ENCODE results near the gene THAP4.
"Not testable (repeated sequence)": the region's sequence is repeated elsewhere in the genome, so short reads cannot be mapped to it uniquely, and the experiment has no call there.

Gene THAP4

DNA sequence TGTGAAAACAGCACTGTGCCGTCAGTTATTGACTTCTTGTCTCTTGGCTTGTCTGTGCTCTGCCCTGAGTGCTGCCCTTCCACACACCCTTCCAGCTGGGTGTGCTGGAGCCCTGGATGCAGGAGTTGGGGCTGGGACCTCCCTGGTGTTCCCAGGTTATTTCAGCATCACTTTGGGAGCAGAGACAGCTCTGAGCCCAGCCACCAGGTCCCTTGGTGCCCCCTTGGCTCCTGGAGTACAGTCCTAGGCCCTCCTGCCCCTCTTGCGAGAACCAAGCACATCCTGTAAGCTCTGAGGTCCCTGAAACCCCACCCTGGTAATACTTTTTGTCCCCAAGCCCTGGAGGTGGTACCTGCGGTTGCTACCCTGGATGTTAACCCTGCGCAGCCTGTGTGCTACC is 54.2 kb downstream of the THAP4 start:
- TF ChIP-seq POLR2AphosphoS5 (IDR thresholded peaks at IDR 0.05; ENCODE audit: low read depth, low read length) (no peak), TAF1 (IDR thresholded peaks at IDR 0.05; ENCODE audit: low read depth, low read length) (no peak), SPI1 (IDR thresholded peaks at IDR 0.05; ENCODE audit: low read depth, low read length) (no peak), PAX5 (IDR thresholded peaks at IDR 0.05; ENCODE audit: insufficient read depth, low read length, severe bottlenecking) (no peak), POLR2A (IDR thresholded peaks at IDR 0.05; ENCODE audit: low read depth, low read length) (no peak), POU2F2 (IDR thresholded peaks at IDR 0.05; ENCODE audit: low read depth, low read length) (no peak)
- DNase-seq (ENCODE audit: insufficient read length, low spot score) (no peak), FAIRE-seq (no peak)

DNA sequence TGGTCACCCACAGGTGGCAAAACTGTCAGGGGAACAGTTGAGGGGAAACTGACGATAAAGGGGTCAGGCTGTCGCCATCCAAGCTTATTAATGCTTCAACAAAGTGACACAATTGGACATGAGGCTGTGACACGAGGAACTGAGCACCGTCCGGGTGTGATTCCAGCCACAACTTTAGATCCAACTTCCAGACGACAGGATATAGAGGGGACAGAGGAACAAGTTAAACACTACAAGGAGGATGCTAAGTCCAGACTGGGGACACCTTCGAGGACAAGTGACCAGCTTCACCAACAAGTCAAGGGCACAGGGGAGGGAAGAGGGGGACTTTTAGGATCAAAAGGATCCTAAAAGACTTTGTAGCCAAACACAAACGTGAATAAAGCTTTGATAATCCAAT is 54.6 kb downstream of the THAP4 start:
- DNase-seq (ENCODE audit: insufficient read length, low spot score) (no peak), FAIRE-seq (no peak)
- TF ChIP-seq POLR2AphosphoS5 (IDR thresholded peaks at IDR 0.05; ENCODE audit: low read depth, low read length) (no peak), SPI1 (IDR thresholded peaks at IDR 0.05; ENCODE audit: low read depth, low read length) (no peak), POU2F2 (IDR thresholded peaks at IDR 0.05; ENCODE audit: low read depth, low read length) (no peak), PAX5 (IDR thresholded peaks at IDR 0.05; ENCODE audit: insufficient read depth, low read length, severe bottlenecking) (no peak), POLR2A (IDR thresholded peaks at IDR 0.05; ENCODE audit: low read depth, low read length) (no peak), TAF1 (IDR thresholded peaks at IDR 0.05; ENCODE audit: low read depth, low read length) (no peak)

DNA sequence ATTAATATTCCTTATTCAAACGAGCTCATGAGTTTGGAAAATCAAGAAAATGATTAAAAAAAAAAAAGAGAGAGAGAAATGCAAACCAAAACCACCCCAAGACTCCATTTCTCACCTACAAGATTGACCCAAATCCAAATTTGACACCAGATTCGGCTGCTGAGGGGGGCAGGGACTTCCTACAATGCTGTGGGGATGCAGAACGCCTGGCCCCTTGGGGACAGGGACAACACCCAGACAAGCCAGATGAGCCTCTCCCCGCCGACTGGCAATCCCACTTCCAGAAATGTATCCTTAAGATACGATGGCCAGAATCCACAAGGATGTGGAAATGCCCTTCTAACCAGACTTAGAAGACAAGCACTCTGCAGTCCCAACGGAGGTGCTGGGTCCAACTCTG is 57.7 kb downstream of the THAP4 start:
- FAIRE-seq = no peak
- TF ChIP-seq TAF1 (IDR thresholded peaks at IDR 0.05; ENCODE audit: low read depth, low read length) (no peak), POU2F2 (IDR thresholded peaks at IDR 0.05; ENCODE audit: low read depth, low read length) (no peak), POLR2A (IDR thresholded peaks at IDR 0.05; ENCODE audit: low read depth, low read length) (no peak), SPI1 (IDR thresholded peaks at IDR 0.05; ENCODE audit: low read depth, low read length) (no peak), PAX5 (IDR thresholded peaks at IDR 0.05; ENCODE audit: insufficient read depth, low read length, severe bottlenecking) (no peak), POLR2AphosphoS5 (IDR thresholded peaks at IDR 0.05; ENCODE audit: low read depth, low read length) (no peak)
- no peak for DNase-seq (ENCODE audit: insufficient read length, low spot score)

DNA sequence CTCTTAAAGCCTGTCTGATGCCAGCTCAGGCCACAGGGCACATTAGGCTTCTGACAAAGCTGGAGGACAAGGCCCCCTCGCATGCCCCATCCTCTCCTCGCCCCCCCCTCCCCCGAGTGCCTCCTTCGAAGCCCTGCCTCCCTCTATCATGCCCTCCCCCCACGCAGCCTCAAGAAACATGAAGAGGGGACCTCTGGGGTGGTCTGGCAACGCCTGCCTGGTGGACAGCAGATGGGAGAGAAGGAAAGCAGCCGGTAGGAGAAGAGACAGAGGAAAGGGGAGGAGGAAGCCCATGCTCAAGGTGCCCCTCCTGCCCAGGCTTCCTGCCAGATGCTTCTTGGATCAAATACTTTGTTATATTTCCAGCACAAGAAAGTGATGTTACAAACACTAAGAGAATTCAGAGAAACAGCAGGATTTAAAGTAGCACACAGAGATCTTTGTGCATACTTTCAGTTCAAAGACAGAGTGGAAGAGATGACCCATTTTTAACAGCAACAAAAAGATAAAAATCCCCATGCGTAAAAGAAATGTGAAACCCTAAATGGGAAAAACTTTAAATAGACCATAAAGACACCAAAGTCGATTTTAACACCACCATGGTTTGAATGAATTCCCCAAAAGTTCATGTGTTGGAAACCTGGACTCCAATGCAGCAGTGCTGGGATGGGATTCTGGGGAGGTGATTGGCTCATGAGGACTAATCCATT is 59.4 kb downstream of the THAP4 start:
- FAIRE-seq = no peak

DNA sequence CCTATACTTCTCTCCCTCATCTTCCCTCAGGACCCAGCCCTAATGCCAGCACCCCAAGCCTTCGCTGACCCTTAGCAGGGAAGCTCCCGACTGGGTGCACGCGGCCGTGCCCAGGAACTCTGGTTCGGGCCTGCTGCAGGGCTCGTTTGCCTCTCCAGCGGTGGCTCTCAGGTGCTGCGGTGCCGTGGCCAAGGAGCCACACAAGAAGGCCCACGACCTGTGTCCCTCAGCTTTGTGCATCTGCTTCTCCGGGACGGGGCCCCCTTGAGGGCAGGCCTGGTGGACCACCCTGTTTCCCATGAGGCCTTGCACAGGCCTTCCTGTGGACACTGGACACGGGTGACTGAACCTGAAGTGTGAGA is 60.7 kb downstream of the THAP4 start:
- no peak for FAIRE-seq
- TF ChIP-seq POU2F2 (IDR thresholded peaks at IDR 0.05; ENCODE audit: low read depth, low read length) (no peak), TAF1 (IDR thresholded peaks at IDR 0.05; ENCODE audit: low read depth, low read length) (no peak), SPI1 (IDR thresholded peaks at IDR 0.05; ENCODE audit: low read depth, low read length) (no peak), POLR2AphosphoS5 (IDR thresholded peaks at IDR 0.05; ENCODE audit: low read depth, low read length) (no peak), PAX5 (IDR thresholded peaks at IDR 0.05; ENCODE audit: insufficient read depth, low read length, severe bottlenecking) (no peak), POLR2A (IDR thresholded peaks at IDR 0.05; ENCODE audit: low read depth, low read length) (no peak)
- DNase-seq (ENCODE audit: insufficient read length, low spot score) = no peak

More for the DNA sequence above, 59.4 kb downstream of the THAP4 start:
- TF ChIP-seq SPI1 (IDR thresholded peaks at IDR 0.05; ENCODE audit: low read depth, low read length) (no peak), PAX5 (IDR thresholded peaks at IDR 0.05; ENCODE audit: insufficient read depth, low read length, severe bottlenecking) (no peak), TAF1 (IDR thresholded peaks at IDR 0.05; ENCODE audit: low read depth, low read length) (no peak), POU2F2 (IDR thresholded peaks at IDR 0.05; ENCODE audit: low read depth, low read length) (no peak), POLR2AphosphoS5 (IDR thresholded peaks at IDR 0.05; ENCODE audit: low read depth, low read length) (no peak)
- no peak for DNase-seq (ENCODE audit: insufficient read length, low spot score)

DNA sequence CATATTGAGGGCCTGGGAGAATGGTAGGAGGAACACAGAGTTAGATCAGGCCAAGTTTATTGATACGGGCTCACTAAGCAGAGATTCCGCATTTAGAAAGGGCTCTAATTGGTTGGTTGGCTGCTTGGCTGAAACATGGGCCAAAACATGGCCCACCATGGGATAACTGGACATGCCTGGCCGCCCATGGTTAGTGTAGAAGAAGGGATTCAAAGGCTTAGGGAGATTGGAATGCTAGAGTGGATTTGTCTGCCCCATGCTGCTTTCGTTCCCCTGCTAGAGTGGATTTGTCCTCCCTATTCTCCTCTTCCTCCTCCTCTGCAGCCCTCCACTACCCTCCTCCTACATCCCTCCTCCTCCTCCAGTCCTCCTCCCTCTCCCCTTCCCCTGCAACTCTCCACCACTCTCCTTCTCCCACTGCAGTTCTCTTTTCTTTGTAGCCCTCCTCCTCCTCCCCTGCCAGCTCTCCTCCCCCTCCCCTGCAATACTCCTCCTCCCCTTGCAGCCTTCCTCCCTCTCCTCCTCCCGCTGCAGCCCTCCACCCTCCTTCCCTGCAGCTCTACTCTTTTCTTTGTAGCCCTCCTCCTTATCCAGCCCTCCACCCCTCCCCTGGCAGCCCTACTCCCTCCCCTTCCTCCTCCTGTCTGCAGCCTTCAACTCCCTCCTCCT is 61.2 kb downstream of the THAP4 start:
- DNase-seq (ENCODE audit: insufficient read length, low spot score) = no peak

DNA sequence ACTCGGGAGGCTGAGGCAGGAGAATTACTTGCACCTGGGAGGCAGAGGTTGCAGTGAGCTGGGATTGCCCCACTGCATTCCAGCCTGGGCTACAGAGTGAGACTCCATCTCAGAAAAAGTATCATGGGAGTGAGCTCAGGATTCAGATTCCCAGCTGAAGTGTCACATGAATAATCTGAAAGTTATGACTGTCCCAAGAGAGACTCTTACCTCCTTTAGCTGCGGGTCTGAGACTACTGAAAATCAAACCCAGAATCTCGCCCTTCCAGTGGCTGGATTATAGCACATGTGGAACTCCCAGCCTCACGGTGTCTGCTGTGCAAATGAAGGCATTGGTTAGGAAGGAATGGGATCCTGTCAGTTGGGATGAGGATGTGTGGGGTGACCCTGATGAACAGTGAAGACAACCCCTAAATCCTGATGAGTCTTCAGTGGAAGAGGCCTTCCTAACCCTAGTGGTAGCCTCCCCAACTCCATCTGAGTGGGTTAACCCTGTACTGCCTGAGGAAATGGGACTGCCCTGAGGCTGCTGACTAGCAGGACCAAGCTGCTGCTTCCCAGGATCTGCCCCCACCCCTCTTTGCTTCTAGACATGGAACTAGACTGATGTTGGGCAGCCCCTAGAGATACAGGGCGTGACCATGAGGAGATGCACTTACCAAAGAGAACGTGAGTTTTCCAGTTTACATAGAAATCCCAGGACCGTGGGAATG is 61.9 kb downstream of the THAP4 start:
- FAIRE-seq = no peak
- DNase-seq (ENCODE audit: insufficient read length, low spot score) = no peak
- TF ChIP-seq SPI1 (IDR thresholded peaks at IDR 0.05; ENCODE audit: low read depth, low read length) (no peak), POU2F2 (IDR thresholded peaks at IDR 0.05; ENCODE audit: low read depth, low read length) (no peak), TAF1 (IDR thresholded peaks at IDR 0.05; ENCODE audit: low read depth, low read length) (no peak), PAX5 (IDR thresholded peaks at IDR 0.05; ENCODE audit: insufficient read depth, low read length, severe bottlenecking) (no peak), POLR2AphosphoS5 (IDR thresholded peaks at IDR 0.05; ENCODE audit: low read depth, low read length) (no peak), POLR2A (IDR thresholded peaks at IDR 0.05; ENCODE audit: low read depth, low read length) (no peak)

More for the DNA sequence above, 61.2 kb downstream of the THAP4 start:
- FAIRE-seq = no peak
- TF ChIP-seq PAX5 (IDR thresholded peaks at IDR 0.05; ENCODE audit: insufficient read depth, low read length, severe bottlenecking) (no peak), TAF1 (IDR thresholded peaks at IDR 0.05; ENCODE audit: low read depth, low read length) (no peak), SPI1 (IDR thresholded peaks at IDR 0.05; ENCODE audit: low read depth, low read length) (no peak), POU2F2 (IDR thresholded peaks at IDR 0.05; ENCODE audit: low read depth, low read length) (no peak), POLR2AphosphoS5 (IDR thresholded peaks at IDR 0.05; ENCODE audit: low read depth, low read length) (no peak), POLR2A (IDR thresholded peaks at IDR 0.05; ENCODE audit: low read depth, low read length) (no peak)

DNA sequence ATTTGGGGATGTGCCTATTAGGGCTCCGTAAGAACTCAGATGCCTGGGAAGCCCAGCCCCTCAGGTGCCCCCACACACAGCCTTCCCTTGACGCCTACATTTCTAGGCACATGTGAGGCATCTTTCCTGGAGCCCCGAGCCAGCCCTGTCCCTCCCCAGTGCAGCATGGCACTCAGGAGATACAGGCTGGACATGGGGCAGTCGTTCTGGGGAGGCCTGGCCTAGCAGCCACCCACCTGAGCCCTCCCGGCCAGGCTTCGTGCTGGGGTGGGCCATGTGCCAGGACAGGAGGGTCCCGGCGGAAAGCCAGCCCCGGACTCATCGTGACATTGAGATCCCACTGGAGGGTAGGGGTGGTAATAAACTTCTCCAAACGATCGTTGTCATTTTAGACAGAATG is 63.2 kb downstream of the THAP4 start:
- no peak for DNase-seq (ENCODE audit: insufficient read length, low spot score)
- TF ChIP-seq POU2F2 (IDR thresholded peaks at IDR 0.05; ENCODE audit: low read depth, low read length) = no peak
- no peak for TF ChIP-seq POLR2A (IDR thresholded peaks at IDR 0.05; ENCODE audit: low read depth, low read length)
- TF ChIP-seq SPI1 (IDR thresholded peaks at IDR 0.05; ENCODE audit: low read depth, low read length) = no peak
- no peak for TF ChIP-seq POLR2AphosphoS5 (IDR thresholded peaks at IDR 0.05; ENCODE audit: low read depth, low read length)
- no peak for TF ChIP-seq PAX5 (IDR thresholded peaks at IDR 0.05; ENCODE audit: insufficient read depth, low read length, severe bottlenecking)
- no peak for TF ChIP-seq TAF1 (IDR thresholded peaks at IDR 0.05; ENCODE audit: low read depth, low read length)

DNA sequence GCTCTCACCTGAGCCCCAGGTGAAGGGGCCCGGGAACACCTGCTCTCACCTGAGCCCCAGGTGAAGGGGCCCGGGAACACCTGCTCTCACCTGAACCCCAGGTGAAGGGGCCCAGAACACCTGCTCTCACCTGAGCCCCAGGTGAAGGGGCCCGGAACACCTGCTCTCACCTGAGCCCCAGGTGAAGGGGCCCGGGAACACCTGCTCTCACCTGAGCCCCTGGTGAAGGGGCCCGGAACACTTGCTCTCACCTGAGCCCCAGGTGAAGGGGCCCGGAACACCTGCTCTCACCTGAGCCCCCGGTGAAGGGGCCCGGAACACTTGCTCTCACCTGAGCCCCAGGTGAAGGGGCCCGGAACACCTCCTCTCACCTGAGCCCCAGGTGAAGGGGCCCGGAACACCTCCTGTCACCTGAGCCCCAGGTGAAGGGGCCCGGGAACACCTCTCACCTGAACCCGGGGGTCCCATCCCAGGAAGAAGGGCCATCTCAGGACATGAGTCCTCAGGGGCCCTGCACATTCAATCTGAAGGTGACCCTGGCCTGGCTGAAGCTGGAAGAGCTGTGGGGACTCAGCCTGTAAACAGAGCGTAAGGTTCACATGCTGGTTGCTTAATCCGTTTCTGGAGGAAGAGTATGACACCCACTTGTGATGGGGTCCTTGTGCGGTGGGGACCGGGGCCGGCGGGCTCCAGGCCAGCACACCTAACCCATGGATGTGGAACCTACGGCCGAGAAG is 63.9 kb downstream of the THAP4 start:
- FAIRE-seq; DNase-seq (ENCODE audit: insufficient read length, low spot score): not testable (repeated sequence)

More for the DNA sequence above, 63.2 kb downstream of the THAP4 start:
- no peak for FAIRE-seq

Measured in GM12891 (cell line).